Measurements from ENCODE around the gene BCL10. TPM values are rescaled to one million over a fixed set of nuclear protein-coding genes. Genes with fewer than 3 reads are reported as not detected.

BCL10 gene
- total RNA-seq, 4 donors from 2014 or later: 25.6 to 45.7 (median 37.0) TPM

GRCh38 chr1:85267313-85267712 lies 9.1 kb downstream of the BCL10 start:
- DNase-seq: no peak
- Histone ChIP-seq H3K4me1 (peaks cover 0 to 14% (median 0%) of the 10 kb centered on the region in 4 donors), H3K36me3 (peaks cover 0 to 66% (median 0%) of the 10 kb centered on the region in 3 donors), H3K27me3 (no peaks in the 10 kb centered on the region), H3K4me3 (no peak overlapping the region), H3K27ac (no peak overlapping the region), H3K9me3 (no peaks in the 10 kb centered on the region)
- TF ChIP-seq POLR2A (IDR thresholded peaks at IDR 0.05) (no peak), CTCF (IDR thresholded peaks at IDR 0.05) (no peak)

DNA sequence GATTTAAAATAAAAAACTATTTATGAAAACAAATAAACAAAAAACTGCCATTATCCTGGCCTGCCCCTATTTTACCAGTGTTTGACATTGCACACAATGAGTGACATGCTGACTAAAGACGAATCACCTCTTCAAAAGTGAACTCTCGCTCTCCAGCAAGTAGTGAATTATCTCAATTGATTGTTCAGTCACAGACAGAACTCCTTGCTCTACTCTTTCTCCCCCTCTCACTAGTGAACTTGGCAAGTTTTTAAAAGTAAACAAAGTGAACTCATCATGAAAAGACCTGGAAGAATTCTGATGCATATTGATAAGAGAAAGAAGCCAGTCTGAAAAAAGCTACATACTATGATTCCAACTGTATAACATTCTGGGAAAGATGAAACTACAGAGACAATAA lies 12.3 kb downstream of the BCL10 start:
- Histone ChIP-seq H3K4me3 (no peak overlapping the region), H3K27ac (no peak overlapping the region), H3K36me3 (peaks cover 0 to 47% (median 0%) of the 10 kb centered on the region in 3 donors), H3K27me3 (no peaks in the 10 kb centered on the region), H3K4me1 (peaks cover 0 to 6% (median 0%) of the 10 kb centered on the region in 4 donors), H3K9me3 (no peaks in the 10 kb centered on the region)
- DNase-seq: no peak
- TF ChIP-seq CTCF (IDR thresholded peaks at IDR 0.05): no peak
- no peak for TF ChIP-seq POLR2A (IDR thresholded peaks at IDR 0.05)

DNA sequence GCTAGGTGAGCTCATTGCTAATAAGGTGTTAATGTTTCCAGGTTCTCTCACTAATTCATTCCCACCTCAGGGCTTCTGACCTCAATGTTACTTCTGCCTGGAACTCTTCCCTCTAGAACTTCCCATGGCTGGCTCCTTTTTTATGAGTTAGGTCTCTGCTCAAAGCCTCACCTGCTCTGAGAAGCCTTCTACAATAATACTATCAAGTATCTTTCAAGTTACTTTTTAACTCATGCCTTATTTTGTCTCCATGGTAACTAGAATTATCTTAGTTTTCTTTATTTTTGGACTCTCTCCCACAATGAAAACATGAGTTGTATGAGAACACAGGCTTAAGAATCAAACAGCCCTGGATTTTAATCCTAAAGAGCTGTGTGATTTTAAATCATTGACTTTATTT lies 13.4 kb downstream of the BCL10 start:
- Histone ChIP-seq H3K27ac (no peak overlapping the region), H3K36me3 (peaks cover 0 to 36% (median 0%) of the 10 kb centered on the region in 3 donors)

GRCh38 chr1:85259912-85260274 lies 16.5 kb downstream of the BCL10 start:
- Histone ChIP-seq H3K9me3 (no peaks in the 10 kb centered on the region), H3K4me1 (peaks cover 0 to 34% (median 9%) of the 10 kb centered on the region in 4 donors), H3K27me3 (no peaks in the 10 kb centered on the region), H3K4me3 (peak overlapping the region; percentile 85 to 95 (median 92)), H3K27ac (peak overlapping the region; percentile 74 to 86 (median 79)), H3K36me3 (peaks cover 0 to 26% (median 0%) of the 10 kb centered on the region in 3 donors)
- DNase-seq: no peak
- TF ChIP-seq POLR2A (IDR thresholded peaks at IDR 0.05): no peak
- no peak for TF ChIP-seq CTCF (IDR thresholded peaks at IDR 0.05)

More for the DNA sequence above, 13.4 kb downstream of the BCL10 start:
- TF ChIP-seq POLR2A (IDR thresholded peaks at IDR 0.05): no peak
- no peak for TF ChIP-seq CTCF (IDR thresholded peaks at IDR 0.05)
- no peaks in the 10 kb centered on the region for H3K27me3 ChIP-seq
- no peak for DNase-seq
- peaks cover 0 to 14% (median 3%) of the 10 kb centered on the region in 4 donors for H3K4me1 ChIP-seq
- H3K9me3 ChIP-seq: no peaks in the 10 kb centered on the region
- H3K4me3 ChIP-seq: no peak overlapping the region

GRCh38 chr1:85259118-85259911 lies 17.1 kb downstream of the BCL10 start, which contains the start of gene C1orf52:
TSS of gene C1orf52 (minus strand) at chr1:85259662. CDS start at chr1:85259633, 29 bp downstream.
- H3K9me3 ChIP-seq: no peaks in the 10 kb centered on the region
- peaks cover 0 to 22% (median 0%) of the 10 kb centered on the region in 3 donors for H3K36me3 ChIP-seq
- peak within 1 kb of the TSS; percentile 85 to 95 (median 92) for H3K4me3 ChIP-seq
- peak within 1 kb of the TSS; percentile 74 to 86 (median 79) for H3K27ac ChIP-seq
- TF ChIP-seq POLR2A (IDR thresholded peaks at IDR 0.05) (peak; percentile 68 to 80), CTCF (IDR thresholded peaks at IDR 0.05) (peak; percentile 91 to 100 (median 96))
- H3K27me3 ChIP-seq: no peaks in the 10 kb centered on the region
- H3K4me1 ChIP-seq: peaks cover 0 to 35% (median 9%) of the 10 kb centered on the region in 4 donors
- DNase-seq: peak; percentile 97
